Endodermal cell (in vitro differentiated cells): Measurements from ENCODE around the gene SAMD14. TPM values are rescaled to one million over a fixed set of nuclear protein-coding genes. Genes with fewer than 3 reads are reported as not detected.

Experiments
- DNase-seq: peaks from one replicate; pipeline ENCODE4 v3.0.0-alpha.2; 2017
- H3K27ac ChIP-seq: 2 replicates; pipeline ENCODE4 v1.5.1; 2013; ENCODE audit warnings: mild to moderate bottlenecking, low read depth, low read length, moderate library complexity
- H3K27me3 ChIP-seq: 2 replicates; pipeline ENCODE4 v1.6.1; 2013; ENCODE audit warnings: mild to moderate bottlenecking, low read length, moderate library complexity; ENCODE audit not compliant: insufficient read depth, control insufficient read depth, poor library complexity, severe bottlenecking
- H3K36me3 ChIP-seq: 2 replicates; pipeline ENCODE4 v1.7.0; 2013; ENCODE audit warnings: mild to moderate bottlenecking, low read length, moderate library complexity; ENCODE audit not compliant: control insufficient read depth, insufficient read depth
- H3K4me1 ChIP-seq: one replicate; pipeline ENCODE4 v1.7.0; 2013; ENCODE audit warnings: low read length; ENCODE audit not compliant: control insufficient read depth, insufficient read depth
- H3K4me3 ChIP-seq: 2 replicates; pipeline ENCODE4 v1.5.1; 2013; ENCODE audit warnings: mild to moderate bottlenecking, low read length, moderate library complexity
- H3K9ac ChIP-seq: 2 replicates; pipeline ENCODE4 v1.6.1; 2013; ENCODE audit warnings: mild to moderate bottlenecking, low read length, moderate library complexity; ENCODE audit not compliant: poor library complexity, severe bottlenecking; ENCODE audit errors: extremely low read depth
- H3K9me3 ChIP-seq: 2 replicates; pipeline ENCODE4 v1.6.1; 2013; ENCODE audit warnings: mild to moderate bottlenecking, low read length, moderate library complexity; ENCODE audit not compliant: control insufficient read depth
- H3K27ac Mint-ChIP-seq: 2 replicates; pipeline ENCODE4 v1.8.0; 2020; ENCODE audit warnings: mixed read lengths
- H3K27me3 Mint-ChIP-seq: 2 replicates; pipeline ENCODE4 v1.8.0; 2021; ENCODE audit warnings: mild to moderate bottlenecking, mixed read lengths; ENCODE audit not compliant: insufficient read depth
- H3K36me3 Mint-ChIP-seq: 2 replicates; pipeline ENCODE4 v1.8.0; 2020; ENCODE audit warnings: low read depth, mixed read lengths
- H3K4me1 Mint-ChIP-seq: 2 replicates; pipeline ENCODE4 v1.8.0; 2020; ENCODE audit warnings: mixed read lengths
- H3K4me3 Mint-ChIP-seq: 2 replicates; pipeline ENCODE4 v1.8.0; 2020; ENCODE audit warnings: mild to moderate bottlenecking, moderate library complexity, mixed read lengths
- H3K9me3 Mint-ChIP-seq: 2 replicates; pipeline ENCODE4 v1.8.0; 2020; ENCODE audit warnings: mild to moderate bottlenecking, mixed read lengths
- CTCF ChIP-seq: fragments of 200-600 bp; sonication (generic); conservative IDR thresholded peaks from 2 replicates; pipeline ENCODE4 v1.5.0; 2021; ENCODE audit warnings: antibody characterized with exemption, mild to moderate bottlenecking
- WGBS, 2 experiments: methylation state at CpG; one replicate each; pipeline versions ENCODE4 v1.1.5 to v1.1.7; 2013; ENCODE audit warnings: missing lambda C conversion rate in 2 of 2, mixed read lengths in 1 of 2; ENCODE audit not compliant: insufficient coverage in 1 of 2, insufficient read length in 1 of 2; 5-methylcytosine and 5-hydroxymethylcytosine counted together
- total RNA-seq, 2 donors: library from RNA; stranded (reverse); fragmentation: NEBNext Ultra II Directional in 1 of 2; extraction: Animal tissue kit (Norgen Biotek cat#: 25700) in 1 of 2; gene quantifications; 2 replicates in 1 of 2; 3 replicates in 1 of 2; pipeline ENCODE4 v1.2.1, GENCODE V29; 2021

Gene SAMD14
- total RNA-seq, 2 donors from 2014 or later, result 9.5 to 23.2 TPM

GRCh38 chr17:50153650-50154575, 24.0 kb upstream of the SAMD14 start:
- H3K4me1 Mint-ChIP-seq, result peaks cover 5% of the 10 kb centered on the region
- WGBS, 2 experiments, result 91 to 96% methylated on average over 11 to 15 of the region's 16 CpGs

GRCh38 chr17:50152736-50153135, 22.8 kb upstream of the SAMD14 start:
- peaks cover 11% of the 10 kb centered on the region for H3K4me1 Mint-ChIP-seq
- peaks cover 5% of the 10 kb centered on the region for H3K27me3 Mint-ChIP-seq
- Histone ChIP-seq H3K9ac (no peak overlapping the region), H3K4me3 (peak overlapping the region; percentile 76), H3K9me3 (no peaks in the 10 kb centered on the region), H3K4me1 (peaks cover 13% of the 10 kb centered on the region), H3K27ac (no peak overlapping the region), H3K36me3 (no peaks in the 10 kb centered on the region), H3K27me3 (no peaks in the 10 kb centered on the region)
- no peaks in the 10 kb centered on the region for H3K9me3 Mint-ChIP-seq
- H3K27ac Mint-ChIP-seq, result no peak overlapping the region
- no peak overlapping the region for H3K4me3 Mint-ChIP-seq
- WGBS, 2 experiments, result 85 to 100% methylated on average over 1 to 6 of the region's 7 CpGs
- TF ChIP-seq CTCF, result no peak
- no peak for DNase-seq
- no peaks in the 10 kb centered on the region for H3K36me3 Mint-ChIP-seq

More at GRCh38 chr17:50153650-50154575, 24.0 kb upstream of the SAMD14 start:
- Histone ChIP-seq H3K27ac (no peak overlapping the region), H3K36me3 (no peaks in the 10 kb centered on the region), H3K4me1 (peaks cover 8% of the 10 kb centered on the region), H3K4me3 (no peak overlapping the region), H3K9me3 (no peaks in the 10 kb centered on the region), H3K9ac (no peak overlapping the region), H3K27me3 (no peaks in the 10 kb centered on the region)
- no peak for TF ChIP-seq CTCF
- peaks cover 5% of the 10 kb centered on the region for H3K27me3 Mint-ChIP-seq
- no peak overlapping the region for H3K27ac Mint-ChIP-seq
- no peak for DNase-seq
- H3K36me3 Mint-ChIP-seq, result no peaks in the 10 kb centered on the region
- H3K9me3 Mint-ChIP-seq, result no peaks in the 10 kb centered on the region
- H3K4me3 Mint-ChIP-seq, result no peak overlapping the region

- peaks cover 18% of the 10 kb centered on the region for H3K4me1 Mint-ChIP-seq
- Histone ChIP-seq H3K36me3 (no peaks in the 10 kb centered on the region), H3K9me3 (no peaks in the 10 kb centered on the region), H3K4me3 (peak overlapping the region; percentile 76), H3K9ac (no peak overlapping the region), H3K4me1 (peaks cover 13% of the 10 kb centered on the region), H3K27me3 (no peaks in the 10 kb centered on the region), H3K27ac (peak overlapping the region; percentile 70)
- H3K27me3 Mint-ChIP-seq, result peaks cover 5% of the 10 kb centered on the region
- no peak for TF ChIP-seq CTCF
- H3K36me3 Mint-ChIP-seq, result no peaks in the 10 kb centered on the region
- peak overlapping the region; percentile 83 for H3K27ac Mint-ChIP-seq
- DNase-seq, result peak; percentile 98
- H3K4me3 Mint-ChIP-seq, result peak overlapping the region; percentile 68
- no peaks in the 10 kb centered on the region for H3K9me3 Mint-ChIP-seq
- WGBS, 2 experiments, result 6 to 9% methylated on average over 8 to 12 of the region's 12 CpGs
Measured at GRCh38 chr17:50151937-50152547, 22.1 kb upstream of the SAMD14 start.
